H9 (cell line): Measurements from ENCODE around the gene IL21R. TPM values are rescaled to one million over a fixed set of nuclear protein-coding genes. Genes with fewer than 3 reads are reported as not detected.

Experiments
- DNase-seq: peaks from one replicate; pipeline ENCODE4 v3.0.0-alpha.2; 2017
- H2AFZ ChIP-seq: one replicate; pipeline ENCODE4 v1.6.1; 2013; ENCODE audit warnings: mild to moderate bottlenecking, low read length, control low read depth, moderate library complexity
- H2AK5ac ChIP-seq: 2 replicates; pipeline ENCODE4 v1.6.1; 2013; ENCODE audit warnings: low read length, control low read depth, mixed read lengths; ENCODE audit not compliant: insufficient read length
- H2BK120ac ChIP-seq: one replicate; pipeline ENCODE4 v1.6.1; 2013; ENCODE audit warnings: low read depth, mild to moderate bottlenecking, low read length, control low read depth, inconsistent platforms; ENCODE audit not compliant: poor library complexity, severe bottlenecking
- H2BK12ac ChIP-seq: 2 replicates; pipeline ENCODE4 v1.6.1; 2013; ENCODE audit warnings: low read length, control low read depth, mixed read lengths, low read depth; ENCODE audit not compliant: insufficient read length
- H2BK15ac ChIP-seq: 2 replicates; pipeline ENCODE4 v1.6.1; 2013; ENCODE audit warnings: low read depth, low read length, control low read depth
- H2BK20ac ChIP-seq: one replicate; pipeline ENCODE4 v1.6.1; 2013; ENCODE audit warnings: low read depth, mild to moderate bottlenecking, low read length, control low read depth, inconsistent platforms; ENCODE audit not compliant: poor library complexity, severe bottlenecking
- H2BK5ac ChIP-seq: 2 replicates; pipeline ENCODE4 v1.6.1; 2013; ENCODE audit warnings: low read length, control low read depth, mixed read lengths; ENCODE audit not compliant: insufficient read length
- H3K14ac ChIP-seq: 2 replicates; pipeline ENCODE4 v1.6.1; 2013; ENCODE audit warnings: low read length, control low read depth; ENCODE audit not compliant: insufficient read depth
- H3K18ac ChIP-seq: 2 replicates; pipeline ENCODE4 v1.6.1; 2013; ENCODE audit warnings: low read depth, mild to moderate bottlenecking, mixed read lengths, low read length, control low read depth; ENCODE audit not compliant: insufficient read length
- H3K23ac ChIP-seq: 2 replicates; pipeline ENCODE4 v1.6.1; 2013; ENCODE audit warnings: low read length, control low read depth, mixed read lengths, low read depth; ENCODE audit not compliant: insufficient read length
- H3K23me2 ChIP-seq: 2 replicates; pipeline ENCODE4 v1.6.1; 2013; ENCODE audit warnings: low read depth, mild to moderate bottlenecking, mixed read lengths, low read length, control low read depth; ENCODE audit not compliant: insufficient read length, poor library complexity, severe bottlenecking
- H3K27ac ChIP-seq: 2 replicates; pipeline ENCODE4 v1.5.1; 2013; ENCODE audit warnings: low read length, control low read depth, mixed read lengths, low read depth; ENCODE audit not compliant: insufficient read length
- H3K27me3 ChIP-seq: 2 replicates; pipeline ENCODE4 v1.6.1; 2013; ENCODE audit warnings: low read length, control low read depth, inconsistent platforms; ENCODE audit not compliant: insufficient read depth
- H3K4ac ChIP-seq: 2 replicates; pipeline ENCODE4 v1.6.1; 2013; ENCODE audit warnings: low read depth, mild to moderate bottlenecking, control low read depth, inconsistent platforms, low read length, moderate library complexity
- H3K4me1 ChIP-seq: 2 replicates; pipeline ENCODE4 v1.6.1; 2013; ENCODE audit warnings: low read length, control low read depth, inconsistent platforms; ENCODE audit not compliant: insufficient read depth
- H3K4me2 ChIP-seq: 2 replicates; pipeline ENCODE4 v1.6.1; 2013; ENCODE audit warnings: low read length, control low read depth, mixed read lengths; ENCODE audit not compliant: insufficient read length, insufficient read depth
- H3K56ac ChIP-seq: 2 replicates; pipeline ENCODE4 v1.6.1; 2013; ENCODE audit warnings: low read depth, mild to moderate bottlenecking, mixed read lengths, low read length, control low read depth; ENCODE audit not compliant: insufficient read length
- H3K79me1 ChIP-seq: 2 replicates; pipeline ENCODE4 v1.6.1; 2013; ENCODE audit warnings: low read depth, mild to moderate bottlenecking, moderate library complexity, low read length, control low read depth, inconsistent platforms; ENCODE audit not compliant: insufficient read depth, poor library complexity, severe bottlenecking
- H3K79me2 ChIP-seq: 2 replicates; pipeline ENCODE4 v1.6.1; 2013; ENCODE audit warnings: low read length, control low read depth, inconsistent platforms; ENCODE audit not compliant: insufficient read depth
- H3K9ac ChIP-seq: 2 replicates; pipeline ENCODE4 v1.6.1; 2013; ENCODE audit warnings: low read length, control low read depth, mixed read lengths; ENCODE audit not compliant: insufficient read length; ENCODE audit errors: extremely low read depth
- H3K9me3 ChIP-seq: one replicate; pipeline ENCODE4 v1.6.1; 2013; ENCODE audit warnings: low read depth, low read length, inconsistent platforms; ENCODE audit not compliant: control insufficient read depth
- H3T11ph ChIP-seq: one replicate; pipeline ENCODE4 v1.6.1; 2013; ENCODE audit warnings: mild to moderate bottlenecking, low read length, control low read depth, inconsistent platforms
- H4K20me1 ChIP-seq: one replicate; pipeline ENCODE4 v1.6.1; 2013; ENCODE audit not compliant: control insufficient read depth, insufficient read length, insufficient read depth
- H4K5ac ChIP-seq: 2 replicates; pipeline ENCODE4 v1.6.1; 2013; ENCODE audit warnings: low read depth, mild to moderate bottlenecking, mixed read lengths, low read length, control low read depth; ENCODE audit not compliant: insufficient read length
- H4K8ac ChIP-seq: replicated peaks from 2 replicates; pipeline ENCODE4 v1.6.1; 2013; ENCODE audit warnings: low read length, control low read depth, mixed read lengths, low read depth; ENCODE audit not compliant: insufficient read length
- H4K91ac ChIP-seq: 2 replicates; pipeline ENCODE4 v1.6.1; 2013; ENCODE audit warnings: low read depth, mild to moderate bottlenecking, moderate library complexity, mixed read lengths, low read length, control low read depth; ENCODE audit not compliant: insufficient read length
- H3K27ac Mint-ChIP-seq, 3 experiments: 2 replicates in 2 of 3; 3 replicates in 1 of 3; pipeline ENCODE4 v1.8.0; 2020 to 2021; ENCODE audit warnings: mixed read lengths in 3 of 3, mild to moderate bottlenecking in 1 of 3, moderate library complexity in 1 of 3
- H3K27me3 Mint-ChIP-seq: 2 replicates; pipeline ENCODE4 v1.8.0; 2021; ENCODE audit warnings: low read depth, mild to moderate bottlenecking, moderate library complexity, mixed read lengths
- H3K36me3 Mint-ChIP-seq, 3 experiments: 2 replicates in 2 of 3; 3 replicates in 1 of 3; pipeline ENCODE4 v1.8.0; 2020 to 2021; ENCODE audit warnings: low read depth in 3 of 3, mixed read lengths in 3 of 3; ENCODE audit not compliant: insufficient read depth in 1 of 3
- H3K4me1 Mint-ChIP-seq, 2 experiments: 2 replicates each; pipeline ENCODE4 v1.8.0; 2020; ENCODE audit warnings: mixed read lengths in 2 of 2
- H3K4me3 Mint-ChIP-seq, 2 experiments: 2 replicates in 1 of 2; 3 replicates in 1 of 2; pipeline ENCODE4 v1.8.0; 2020 to 2021; ENCODE audit warnings: mild to moderate bottlenecking in 2 of 2, mixed read lengths in 2 of 2, moderate library complexity in 1 of 2
- H3K9me3 Mint-ChIP-seq, 2 experiments: 2 replicates in 1 of 2; 3 replicates in 1 of 2; pipeline ENCODE4 v1.8.0; 2020; ENCODE audit warnings: mild to moderate bottlenecking in 2 of 2, mixed read lengths in 2 of 2, moderate library complexity in 1 of 2
- WGBS: extraction: QIAGEN DNeasy Blood & Tissue Kit; methylation state at CpG from one replicate; pipeline ENCODE4 v1.1.7; 2013; ENCODE audit warnings: missing lambda C conversion rate, low lambda C conversion rate, mixed read lengths; ENCODE audit not compliant: insufficient read length; ENCODE audit errors: extremely low coverage; 5-methylcytosine and 5-hydroxymethylcytosine counted together
- total RNA-seq: library from RNA; stranded (reverse); gene quantifications from 2 replicates; pipeline ENCODE4 v1.2.1, GENCODE V29; 2021
- TF ChIP-seq, protein P1 (sequence below): fragments of 200-600 bp; sonication (generic); conservative IDR thresholded peaks from 3 replicates; pipeline ENCODE4 v1.8.0; 2021; ENCODE audit warnings: antibody characterized with exemption, mild to moderate bottlenecking

The IL21R gene
- total RNA-seq, 1 experiment from 2014 or later: 0.07 TPM

DNA sequence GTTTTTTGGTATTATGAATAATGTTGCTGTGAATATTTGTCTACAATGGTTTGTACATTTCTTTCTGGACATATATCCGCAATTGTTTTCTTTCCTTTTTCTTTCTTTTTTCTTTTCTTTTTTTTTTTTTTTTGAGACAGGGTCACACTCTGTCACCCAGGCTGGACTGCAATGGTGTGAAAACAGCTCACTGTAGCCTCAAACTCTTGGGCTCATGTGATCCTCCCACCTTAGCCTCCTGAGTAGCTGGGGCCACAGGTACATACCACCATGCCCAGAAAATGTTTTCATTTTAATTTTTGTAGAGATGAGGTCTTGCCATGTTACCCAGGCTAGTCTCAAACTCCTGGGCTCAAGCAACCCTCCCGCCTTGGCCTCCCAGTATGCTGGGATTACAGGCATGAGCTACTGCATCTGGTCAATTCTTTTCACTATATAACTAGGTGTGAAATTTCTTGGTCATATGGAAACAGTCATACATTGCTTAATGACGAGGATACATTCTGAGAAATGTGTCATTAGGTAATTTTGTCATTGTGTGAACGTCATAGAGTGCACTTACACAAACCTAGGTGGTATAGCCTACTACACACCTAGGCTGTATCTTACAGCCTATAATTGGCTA lies 15.2 kb downstream of the IL21R start:
- Mint-ChIP-seq H3K27ac (no peak overlapping the region), H3K4me1 (no peaks in the 10 kb centered on the region), H3K4me3 (no peak overlapping the region), H3K9me3 (peaks cover 19 to 30% of the 10 kb centered on the region in 2 experiments), H3K36me3 (peaks cover 7 to 16% (median 10%) of the 10 kb centered on the region in 3 experiments), H3K27me3 (no peaks in the 10 kb centered on the region)
- Histone ChIP-seq H3K9ac (no peak overlapping the region), H4K8ac (no peak overlapping the region), H3T11ph (no peak overlapping the region), H3K27ac (no peak overlapping the region), H3K27me3 (no peaks in the 10 kb centered on the region), H3K4ac (no peak overlapping the region), H3K4me1 (no peaks in the 10 kb centered on the region), H4K91ac (no peak overlapping the region), H3K23ac (no peak overlapping the region), H3K23me2 (no peaks in the 10 kb centered on the region), H2AFZ (no peak overlapping the region), H2AK5ac (no peak overlapping the region), H3K14ac (no peak overlapping the region), H3K79me2 (no peaks in the 10 kb centered on the region), H3K79me1 (no peaks in the 10 kb centered on the region), H2BK12ac (no peak overlapping the region), H3K9me3 (no peaks in the 10 kb centered on the region), H3K4me2 (no peak overlapping the region), H3K56ac (no peak overlapping the region), H2BK120ac (no peak overlapping the region), H4K20me1 (no peaks in the 10 kb centered on the region), H2BK5ac (no peak overlapping the region), H2BK15ac (no peak overlapping the region), H4K5ac (no peak overlapping the region), H2BK20ac (no peak overlapping the region), H3K18ac (no peak overlapping the region)
- TF ChIP-seq, protein P1, sequence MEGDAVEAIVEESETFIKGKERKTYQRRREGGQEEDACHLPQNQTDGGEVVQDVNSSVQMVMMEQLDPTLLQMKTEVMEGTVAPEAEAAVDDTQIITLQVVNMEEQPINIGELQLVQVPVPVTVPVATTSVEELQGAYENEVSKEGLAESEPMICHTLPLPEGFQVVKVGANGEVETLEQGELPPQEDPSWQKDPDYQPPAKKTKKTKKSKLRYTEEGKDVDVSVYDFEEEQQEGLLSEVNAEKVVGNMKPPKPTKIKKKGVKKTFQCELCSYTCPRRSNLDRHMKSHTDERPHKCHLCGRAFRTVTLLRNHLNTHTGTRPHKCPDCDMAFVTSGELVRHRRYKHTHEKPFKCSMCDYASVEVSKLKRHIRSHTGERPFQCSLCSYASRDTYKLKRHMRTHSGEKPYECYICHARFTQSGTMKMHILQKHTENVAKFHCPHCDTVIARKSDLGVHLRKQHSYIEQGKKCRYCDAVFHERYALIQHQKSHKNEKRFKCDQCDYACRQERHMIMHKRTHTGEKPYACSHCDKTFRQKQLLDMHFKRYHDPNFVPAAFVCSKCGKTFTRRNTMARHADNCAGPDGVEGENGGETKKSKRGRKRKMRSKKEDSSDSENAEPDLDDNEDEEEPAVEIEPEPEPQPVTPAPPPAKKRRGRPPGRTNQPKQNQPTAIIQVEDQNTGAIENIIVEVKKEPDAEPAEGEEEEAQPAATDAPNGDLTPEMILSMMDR: no peak
- WGBS: no CpG with 5 or more reads among the region's 4 CpGs
- no peak for DNase-seq
